Fibroblast of skin of right biceps (primary cell): ENCODE data around the gene PIGC.
A peak's percentile ranks its signal among the peaks of the same experiment; 100 is the strongest.
"Not testable (repeated sequence)": the region's sequence is repeated elsewhere in the genome, so short reads cannot be mapped to it uniquely, and the experiment has no call there.

Experiments
- DNase-seq: peaks from one replicate; pipeline ENCODE4 v3.0.0-alpha.2; 2013

The PIGC gene

GRCh38 chr1:172465617-172466016 lies 21.7 kb upstream of the PIGC start:
- no peak for DNase-seq

GRCh38 chr1:172460887-172461315 lies 17.0 kb upstream of the PIGC start:
- DNase-seq: no peak

- no peak for DNase-seq
These were observed 16.3 kb upstream of the PIGC start for GRCh38 chr1:172460177-172460576.

- DNase-seq: no peak
These were observed 13.7 kb upstream of the PIGC start for GRCh38 chr1:172457479-172458130.

- no peak for DNase-seq
These were observed 12.5 kb upstream of the PIGC start for GRCh38 chr1:172456344-172456769.

- DNase-seq: no peak
These were observed 11.6 kb upstream of the PIGC start for GRCh38 chr1:172455451-172455850.

GRCh38 chr1:172453607-172454006 lies 9.7 kb upstream of the PIGC start:
- DNase-seq: no peak

- no peak for DNase-seq
These were observed 9.3 kb upstream of the PIGC start for GRCh38 chr1:172453153-172453545.

GRCh38 chr1:172452536-172453152 lies 8.8 kb upstream of the PIGC start:
- no peak for DNase-seq

GRCh38 chr1:172451002-172451443 lies 7.2 kb upstream of the PIGC start:
- peak; percentile 27 for DNase-seq

- DNase-seq: no peak
These were observed 6.6 kb upstream of the PIGC start for GRCh38 chr1:172450524-172450885.

- peak; percentile 53 for DNase-seq
These were observed 6.0 kb upstream of the PIGC start for GRCh38 chr1:172449585-172450523.

GRCh38 chr1:172448995-172449584 lies 5.2 kb upstream of the PIGC start:
- no peak for DNase-seq

GRCh38 chr1:172447641-172448040 lies 3.8 kb upstream of the PIGC start:
- DNase-seq: no peak

GRCh38 chr1:172446547-172446946 lies 2.7 kb upstream of the PIGC start:
- no peak for DNase-seq

- DNase-seq: no peak
These were observed 865 bp downstream of the PIGC start for GRCh38 chr1:172442843-172443565.

GRCh38 chr1:172442404-172442803 lies 1.5 kb downstream of the PIGC start:
- DNase-seq: no peak

- not testable (repeated sequence) for DNase-seq
These were observed 6.7 kb downstream of the PIGC start for GRCh38 chr1:172437183-172437582.

GRCh38 chr1:172431721-172432192 lies 12.1 kb downstream of the PIGC start:
- DNase-seq: no peak

- DNase-seq: no peak
These were observed 12.7 kb downstream of the PIGC start for GRCh38 chr1:172431204-172431603.

- DNase-seq: no peak
These were observed 13.8 kb downstream of the PIGC start for GRCh38 chr1:172430128-172430454.

GRCh38 chr1:172429331-172430127 lies 14.3 kb downstream of the PIGC start:
- DNase-seq: peak; percentile 71
